ENCODE data around the gene NR1D1.

Gene NR1D1

GRCh38 chr17:40059729-40060475, 40.5 kb downstream of the NR1D1 start:
- Histone ChIP-seq H3K9me3 (ENCODE audit: control insufficient read depth, low read length) (no peaks in the 10 kb centered on the region), H3K4me1 (ENCODE audit: control insufficient read depth, insufficient read depth, low read length) (peaks cover 26% of the 10 kb centered on the region), H3K27ac (ENCODE audit: insufficient read depth, low read depth, low read length, poor library complexity, severe bottlenecking) (no peak overlapping the region), H3K36me3 (ENCODE audit: control insufficient read depth, insufficient read depth, low read length) (no peaks in the 10 kb centered on the region), H3K4me3 (ENCODE audit: insufficient read depth, low read depth, low read length) (no peak overlapping the region), H3K27me3 (ENCODE audit: control insufficient read depth, insufficient read depth, low read length, poor library complexity, severe bottlenecking) (peaks cover 4% of the 10 kb centered on the region)
- WGBS, 2 experiments, result 81 to 83% methylated on average over 8 of the region's 8 CpGs

- 82 to 90% methylated on average over 1 of the region's 1 CpG for WGBS, 2 experiments
- Histone ChIP-seq H3K36me3 (ENCODE audit: control insufficient read depth, insufficient read depth, low read length) (no peaks in the 10 kb centered on the region), H3K27me3 (ENCODE audit: control insufficient read depth, insufficient read depth, low read length, poor library complexity, severe bottlenecking) (peaks cover 4% of the 10 kb centered on the region), H3K27ac (ENCODE audit: insufficient read depth, low read depth, low read length, poor library complexity, severe bottlenecking) (no peak overlapping the region), H3K9me3 (ENCODE audit: control insufficient read depth, low read length) (no peaks in the 10 kb centered on the region), H3K4me1 (ENCODE audit: control insufficient read depth, insufficient read depth, low read length) (peaks cover 15% of the 10 kb centered on the region), H3K4me3 (ENCODE audit: insufficient read depth, low read depth, low read length) (no peak overlapping the region)
These were observed 41.5 kb downstream of the NR1D1 start for GRCh38 chr17:40058865-40059264.

DNA sequence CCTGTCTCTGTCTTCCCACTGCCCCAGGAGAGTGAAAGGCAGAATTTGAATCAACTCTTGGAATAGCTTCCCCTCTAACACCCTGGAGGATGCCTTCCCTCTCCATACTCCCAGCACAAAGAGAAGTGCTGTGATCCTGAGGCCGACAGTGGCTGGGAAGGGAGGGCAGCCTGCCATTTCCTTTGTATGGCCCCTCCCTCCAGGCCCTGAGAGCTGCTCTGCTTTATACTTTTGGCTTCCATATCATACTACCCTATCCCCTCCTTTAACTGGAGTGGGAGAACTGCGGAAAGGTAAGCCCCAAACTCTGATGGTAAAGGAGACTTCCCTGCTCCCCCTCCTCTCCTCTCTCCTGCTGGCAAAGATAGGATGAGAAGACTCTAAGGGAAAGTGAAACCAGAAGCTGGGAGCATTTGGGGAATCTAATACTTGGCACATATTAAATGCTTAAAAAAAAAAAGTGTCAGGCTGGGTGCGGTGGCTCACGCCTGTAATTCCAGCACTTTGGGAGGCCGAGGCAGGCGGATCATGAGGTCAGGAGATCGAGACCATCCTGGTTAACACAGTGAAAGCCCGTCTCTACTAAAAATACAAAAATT, 42.1 kb downstream of the NR1D1 start:
- no peak overlapping the region for H3K4me3 ChIP-seq (ENCODE audit: insufficient read depth, low read depth, low read length)
- H3K27ac ChIP-seq (ENCODE audit: insufficient read depth, low read depth, low read length, poor library complexity, severe bottlenecking), result no peak overlapping the region
- H3K36me3 ChIP-seq (ENCODE audit: control insufficient read depth, insufficient read depth, low read length), result no peaks in the 10 kb centered on the region
- H3K4me1 ChIP-seq (ENCODE audit: control insufficient read depth, insufficient read depth, low read length), result peaks cover 14% of the 10 kb centered on the region
- H3K27me3 ChIP-seq (ENCODE audit: control insufficient read depth, insufficient read depth, low read length, poor library complexity, severe bottlenecking), result peaks cover 4% of the 10 kb centered on the region
- 90 to 92% methylated on average over 8 of the region's 8 CpGs for WGBS, 2 experiments
- no peaks in the 10 kb centered on the region for H3K9me3 ChIP-seq (ENCODE audit: control insufficient read depth, low read length)

DNA sequence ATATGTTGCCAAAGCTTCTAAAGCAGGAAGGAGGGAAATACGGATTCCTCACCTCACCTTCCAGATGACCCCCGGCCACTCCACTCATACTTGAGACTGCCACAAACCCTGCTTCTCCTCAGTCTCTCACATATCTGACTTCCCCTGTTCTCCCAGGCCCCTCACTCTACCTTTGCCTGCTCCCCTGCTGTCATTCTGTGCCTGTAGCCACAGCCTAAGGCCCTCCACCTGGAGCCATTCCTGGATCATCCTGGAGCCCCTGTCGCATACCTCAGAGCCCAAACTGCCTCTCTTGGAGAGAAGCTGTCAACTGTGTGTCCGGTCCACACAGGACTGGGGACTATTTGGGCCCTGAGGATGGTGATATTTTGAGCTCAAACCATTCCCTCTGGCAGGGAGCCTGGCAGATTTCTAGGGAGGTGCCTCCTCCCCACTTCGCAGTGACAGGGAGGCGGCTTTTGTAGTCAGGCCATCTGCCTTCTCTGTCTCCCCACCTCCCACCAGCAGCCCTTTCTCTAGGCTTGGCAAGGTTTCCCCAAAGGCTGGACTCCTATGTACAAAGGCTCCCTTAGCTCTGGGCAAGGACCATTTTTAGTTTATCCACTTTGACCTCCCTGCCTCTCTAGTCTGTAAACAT, 43.9 kb downstream of the NR1D1 start:
- H3K4me1 ChIP-seq (ENCODE audit: control insufficient read depth, insufficient read depth, low read length), result peaks cover 5% of the 10 kb centered on the region
- 85 to 92% methylated on average over 6 of the region's 6 CpGs for WGBS, 2 experiments
- H3K4me3 ChIP-seq (ENCODE audit: insufficient read depth, low read depth, low read length), result no peak overlapping the region
- peaks cover 7% of the 10 kb centered on the region for H3K36me3 ChIP-seq (ENCODE audit: control insufficient read depth, insufficient read depth, low read length)
- H3K9me3 ChIP-seq (ENCODE audit: control insufficient read depth, low read length), result no peaks in the 10 kb centered on the region
- H3K27ac ChIP-seq (ENCODE audit: insufficient read depth, low read depth, low read length, poor library complexity, severe bottlenecking), result no peak overlapping the region
- H3K27me3 ChIP-seq (ENCODE audit: control insufficient read depth, insufficient read depth, low read length, poor library complexity, severe bottlenecking), result no peaks in the 10 kb centered on the region
